ENCODE results near the gene ANKRD33B.

- TF ChIP-seq, protein P1, sequence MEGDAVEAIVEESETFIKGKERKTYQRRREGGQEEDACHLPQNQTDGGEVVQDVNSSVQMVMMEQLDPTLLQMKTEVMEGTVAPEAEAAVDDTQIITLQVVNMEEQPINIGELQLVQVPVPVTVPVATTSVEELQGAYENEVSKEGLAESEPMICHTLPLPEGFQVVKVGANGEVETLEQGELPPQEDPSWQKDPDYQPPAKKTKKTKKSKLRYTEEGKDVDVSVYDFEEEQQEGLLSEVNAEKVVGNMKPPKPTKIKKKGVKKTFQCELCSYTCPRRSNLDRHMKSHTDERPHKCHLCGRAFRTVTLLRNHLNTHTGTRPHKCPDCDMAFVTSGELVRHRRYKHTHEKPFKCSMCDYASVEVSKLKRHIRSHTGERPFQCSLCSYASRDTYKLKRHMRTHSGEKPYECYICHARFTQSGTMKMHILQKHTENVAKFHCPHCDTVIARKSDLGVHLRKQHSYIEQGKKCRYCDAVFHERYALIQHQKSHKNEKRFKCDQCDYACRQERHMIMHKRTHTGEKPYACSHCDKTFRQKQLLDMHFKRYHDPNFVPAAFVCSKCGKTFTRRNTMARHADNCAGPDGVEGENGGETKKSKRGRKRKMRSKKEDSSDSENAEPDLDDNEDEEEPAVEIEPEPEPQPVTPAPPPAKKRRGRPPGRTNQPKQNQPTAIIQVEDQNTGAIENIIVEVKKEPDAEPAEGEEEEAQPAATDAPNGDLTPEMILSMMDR (IDR thresholded peaks at IDR 0.05 in 2 of 3, conservative IDR thresholded peaks at IDR 0.05 in 1 of 3; ENCODE audit: borderline replicate concordance in 1 of 3, insufficient read depth in 1 of 3, low read depth in 2 of 3, low read length in 2 of 3) = no peak
- TF ChIP-seq POLR2AphosphoS5 (IDR thresholded peaks at IDR 0.05; ENCODE audit: low read depth, low read length) (no peak), EZH2phosphoT487 (IDR thresholded peaks at IDR 0.05; ENCODE audit: borderline replicate concordance) (no peak), CEBPB (IDR thresholded peaks at IDR 0.05; ENCODE audit: low read depth) (no peak), EZH2 (IDR thresholded peaks at IDR 0.05) (no peak), POLR2A (IDR thresholded peaks at IDR 0.05; ENCODE audit: borderline replicate concordance, extremely low read depth, insufficient read depth, insufficient read length) (no peak), FOSL1 (IDR thresholded peaks at IDR 0.05; ENCODE audit: low read depth) (no peak), JUND (IDR thresholded peaks at IDR 0.05) (no peak), YY1 (IDR thresholded peaks at IDR 0.05; ENCODE audit: extremely low read depth, insufficient replicate concordance, low read depth, low read length) (no peak), TCF7L2 (IDR thresholded peaks at IDR 0.05; ENCODE audit: borderline replicate concordance, extremely low read depth, insufficient read depth, insufficient read length) (no peak)
- TF ChIP-seq, protein P2, sequence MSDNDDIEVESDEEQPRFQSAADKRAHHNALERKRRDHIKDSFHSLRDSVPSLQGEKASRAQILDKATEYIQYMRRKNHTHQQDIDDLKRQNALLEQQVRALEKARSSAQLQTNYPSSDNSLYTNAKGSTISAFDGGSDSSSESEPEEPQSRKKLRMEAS (IDR thresholded peaks at IDR 0.05) = no peak
These were observed 39.3 kb upstream of the ANKRD33B start for GRCh38 chr5:10524376-10525123.

Measured in HCT116 (cell line).